ENCODE data around the gene SLC8B1.
A peak's percentile ranks its signal among the peaks of the same experiment; 100 is the strongest.

Gene SLC8B1

GRCh38 chr12:113334786-113335539, at the start of gene SLC8B1:
Gene SLC8B1 (minus strand): TSS chr12:113335109. CDS start chr12:113332878, 2,231 bp downstream.
- peak; percentile 87 for DNase-seq

DNA sequence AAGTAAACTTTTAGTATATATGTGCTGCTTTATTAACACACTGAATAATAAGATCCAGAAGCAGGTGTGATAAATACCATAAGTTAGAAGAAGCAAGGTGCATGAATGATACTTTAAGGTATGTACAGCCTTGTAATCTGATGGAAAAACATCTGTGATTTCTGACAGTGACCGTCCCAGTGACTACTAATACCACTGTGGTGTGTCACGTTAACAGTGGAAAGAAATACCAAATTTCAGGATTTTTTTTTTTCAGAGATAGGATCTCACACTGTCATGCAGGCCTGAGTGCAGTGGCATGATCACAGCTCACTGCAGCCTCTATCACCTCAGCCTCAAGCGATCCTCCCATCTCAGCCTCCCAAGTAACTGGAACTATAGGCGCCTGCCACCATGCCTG, 47.3 kb upstream of the SLC8B1 start:
- DNase-seq = no peak

GRCh38 chr12:113381220-113381619, 46.3 kb upstream of the SLC8B1 start:
- DNase-seq = no peak

GRCh38 chr12:113378291-113378690, 43.4 kb upstream of the SLC8B1 start:
- DNase-seq = no peak

- DNase-seq = no peak
Measured at GRCh38 chr12:113374823-113375428, 40.0 kb upstream of the SLC8B1 start.

- no peak for DNase-seq
Measured at GRCh38 chr12:113373969-113374368, 39.1 kb upstream of the SLC8B1 start.

DNA sequence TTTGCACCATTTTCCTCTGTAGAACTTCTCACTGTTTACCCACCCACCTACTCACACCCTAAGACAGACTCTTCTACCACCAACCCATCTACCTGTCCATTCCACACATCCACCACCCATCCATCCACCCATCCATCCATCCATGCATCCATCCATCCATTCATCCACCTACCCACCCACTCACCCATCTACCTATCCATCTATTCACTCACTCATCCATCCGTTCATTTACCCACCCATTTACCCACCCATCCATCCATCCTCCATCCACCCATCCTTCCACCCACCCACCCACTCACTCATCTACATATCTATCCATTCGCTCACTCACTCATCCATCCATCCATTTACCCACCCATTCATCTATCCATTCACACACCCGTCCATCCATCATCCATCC, 38.5 kb upstream of the SLC8B1 start:
- DNase-seq = no peak

- no peak for DNase-seq
Measured at GRCh38 chr12:113372371-113372770, 37.5 kb upstream of the SLC8B1 start.

GRCh38 chr12:113371808-113372207, 36.9 kb upstream of the SLC8B1 start:
- no peak for DNase-seq

GRCh38 chr12:113370923-113371682, 36.2 kb upstream of the SLC8B1 start:
- DNase-seq = no peak

DNA sequence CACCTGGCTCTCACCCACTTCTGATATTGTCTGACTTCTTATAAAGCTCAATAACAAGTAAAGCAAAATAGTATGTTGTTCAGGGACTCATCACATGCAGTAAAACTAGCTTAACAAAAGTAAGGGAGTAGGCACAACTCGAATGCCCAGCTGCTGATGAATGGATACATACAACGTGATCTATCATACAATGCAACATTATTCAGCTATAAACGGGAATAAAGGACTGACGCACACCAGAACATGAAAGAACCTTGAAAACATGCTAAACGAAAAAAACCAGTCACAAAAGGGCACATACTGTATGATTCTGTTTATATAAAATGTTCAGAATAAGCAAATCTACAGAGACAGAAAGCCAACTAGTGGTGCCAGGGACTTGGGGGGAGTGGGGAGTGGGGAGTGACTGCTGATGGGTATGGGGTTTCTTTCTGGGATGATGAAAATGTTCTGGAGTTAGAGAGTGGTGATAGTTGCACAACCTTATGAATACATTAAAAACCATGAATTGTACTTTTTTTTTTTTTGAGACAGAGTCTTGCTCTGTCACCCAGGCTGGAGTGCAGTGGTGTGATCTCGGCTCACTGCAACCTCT, 34.6 kb upstream of the SLC8B1 start:
- no peak for DNase-seq

DNA sequence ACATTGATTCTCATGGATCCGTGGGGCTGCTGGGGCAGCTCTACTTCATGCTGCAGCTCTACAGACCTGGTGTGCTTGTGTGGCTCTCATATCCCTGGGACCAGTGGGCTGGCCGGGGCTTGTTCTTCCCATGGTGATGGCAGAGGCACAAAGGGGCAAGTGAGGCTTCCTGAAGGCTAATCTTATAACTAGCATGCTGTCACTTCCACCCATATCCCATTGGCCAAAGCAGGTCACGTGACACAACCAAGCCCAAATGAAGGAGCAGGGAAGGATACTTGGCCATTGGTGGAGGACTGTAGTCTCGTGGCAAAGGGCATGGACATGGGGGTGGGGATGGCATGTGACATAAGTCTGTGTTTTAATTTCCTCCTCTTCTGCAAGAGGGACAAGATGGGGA, 33.4 kb upstream of the SLC8B1 start:
- DNase-seq = no peak

DNA sequence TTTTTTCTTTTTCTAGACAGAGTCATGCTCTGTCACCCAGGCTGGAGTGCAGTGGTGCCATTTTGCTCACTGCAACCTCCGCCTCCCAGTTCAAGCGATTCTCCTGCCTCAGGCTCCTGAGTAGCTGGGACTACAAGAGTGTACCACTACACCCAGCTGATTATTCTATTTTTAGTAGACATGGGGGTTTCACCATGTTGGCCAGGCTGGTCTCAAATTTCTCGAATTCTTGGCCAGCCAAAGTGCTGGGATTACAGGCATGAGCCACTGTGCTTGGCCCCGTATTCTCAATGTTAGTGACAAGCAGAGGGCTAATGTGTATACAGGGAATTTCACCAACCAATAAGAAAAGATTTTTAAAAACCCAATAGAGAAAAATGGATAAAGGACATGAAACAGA, 31.9 kb upstream of the SLC8B1 start:
- DNase-seq = no peak

DNA sequence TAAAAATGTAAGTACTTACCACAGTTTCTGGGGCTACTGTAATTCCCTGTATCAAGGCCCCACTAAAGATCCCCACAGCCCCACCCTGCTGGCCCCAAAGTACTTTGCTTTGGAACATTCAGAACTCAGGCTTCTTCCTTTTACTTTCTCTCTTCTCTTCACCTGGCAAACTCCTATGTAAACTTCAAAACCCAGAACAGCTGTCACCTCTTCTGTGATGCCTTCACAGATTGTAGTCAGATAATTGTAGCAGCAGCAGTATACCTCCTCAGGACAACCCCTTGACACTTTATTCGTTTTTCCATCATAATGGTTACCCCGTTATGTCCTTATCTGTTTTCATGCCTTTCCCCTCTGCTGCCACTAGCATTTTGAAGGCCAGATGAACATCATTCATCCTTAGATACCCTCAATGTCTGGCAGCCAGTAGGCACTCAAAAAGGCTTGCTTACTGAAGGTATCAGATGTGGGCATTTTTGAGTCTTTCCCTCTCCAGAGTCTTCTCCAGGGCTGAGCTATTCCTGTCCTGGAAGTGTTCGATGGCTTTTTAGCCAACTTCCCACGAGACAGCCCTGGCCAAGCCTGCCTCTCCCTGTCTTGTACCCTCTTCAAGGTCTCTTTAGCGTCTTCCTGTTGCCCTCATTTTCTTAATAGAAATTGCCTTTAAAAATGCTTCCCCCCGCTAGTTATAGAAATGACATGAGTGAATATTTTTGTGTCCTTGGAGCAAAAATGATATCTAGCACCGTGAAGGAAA, 30.9 kb upstream of the SLC8B1 start:
- DNase-seq = no peak

- no peak for DNase-seq
Measured at GRCh38 chr12:113364698-113365097, 29.8 kb upstream of the SLC8B1 start.

- no peak for DNase-seq
Measured at GRCh38 chr12:113361574-113362370, 26.9 kb upstream of the SLC8B1 start.

DNA sequence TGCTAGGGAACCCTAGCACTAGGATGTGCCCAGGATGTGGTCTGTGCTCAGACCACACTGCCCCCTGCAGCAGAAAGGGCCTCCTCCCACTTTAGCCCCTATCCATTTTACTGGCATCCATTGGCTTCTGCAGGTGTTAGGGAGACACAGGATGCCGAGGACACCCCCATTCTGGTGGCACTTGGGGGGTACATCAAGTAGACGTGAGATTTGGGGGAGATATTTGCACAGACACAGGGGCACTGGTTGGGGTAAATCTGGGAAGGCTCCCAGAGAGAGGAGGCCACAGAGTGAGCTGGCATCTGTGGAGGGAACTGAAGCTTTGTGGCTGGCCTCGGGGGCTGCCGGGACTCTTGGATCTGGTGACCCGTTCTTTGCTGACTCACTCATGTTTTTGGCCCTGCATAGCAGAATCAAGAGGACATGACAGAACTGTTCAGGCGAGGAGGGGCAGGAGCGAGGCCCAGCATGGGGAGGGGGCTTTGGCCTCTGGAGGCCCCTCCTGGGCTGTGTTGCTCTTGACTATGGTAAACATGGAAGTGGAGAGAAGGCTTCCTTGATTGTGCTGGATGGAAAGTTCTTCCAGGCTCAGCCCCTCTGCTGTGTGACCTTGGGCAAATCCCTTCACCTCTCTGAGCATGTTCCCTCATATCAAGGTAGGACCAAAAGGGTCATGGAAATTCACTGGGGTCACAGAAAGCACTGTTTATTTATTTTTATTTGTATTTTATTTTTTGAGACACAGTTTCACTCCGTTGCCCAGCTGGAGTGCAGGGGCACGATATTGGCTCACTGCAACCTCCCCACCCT, 25.2 kb upstream of the SLC8B1 start:
- no peak for DNase-seq

DNA sequence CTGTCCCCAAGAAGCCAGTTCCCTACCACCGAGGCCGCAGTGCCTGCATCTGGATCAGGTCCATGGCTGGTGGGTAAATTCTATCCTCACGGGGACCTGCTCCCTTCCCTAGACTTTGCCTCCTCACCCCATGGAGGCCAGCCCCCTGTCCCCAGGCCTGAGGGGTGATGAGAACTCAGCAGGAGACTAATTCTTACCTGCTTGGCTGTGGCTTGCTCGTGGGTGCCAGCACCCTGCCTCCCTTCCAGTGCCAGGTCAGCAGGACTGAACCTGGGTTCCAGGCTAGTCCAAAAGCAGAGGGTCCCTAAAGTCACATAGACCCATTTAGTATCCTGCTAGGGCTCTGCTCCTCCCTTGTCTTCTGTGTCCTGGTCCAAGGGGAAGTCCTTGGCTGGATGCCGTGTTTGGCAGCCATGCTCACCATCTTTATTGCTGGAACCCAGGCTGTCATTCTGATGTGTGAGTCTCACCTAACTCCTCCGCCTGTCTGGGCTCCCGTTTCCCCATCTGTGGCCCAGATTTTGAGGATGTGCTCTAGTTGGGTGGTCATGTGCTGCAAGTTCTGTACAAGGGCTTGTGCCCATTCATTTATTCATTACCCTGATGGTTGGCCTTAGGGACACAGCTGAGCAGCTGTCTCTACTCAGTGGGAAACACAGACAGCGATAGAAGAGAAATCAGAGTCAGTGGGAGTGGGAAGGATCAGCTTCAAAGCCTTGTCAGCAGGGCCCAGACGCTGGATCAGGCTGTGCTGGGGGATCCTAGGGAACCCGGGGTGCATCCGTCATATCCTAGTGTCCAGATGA, 24.4 kb upstream of the SLC8B1 start:
- DNase-seq = no peak

GRCh38 chr12:113358381-113359132, 23.6 kb upstream of the SLC8B1 start, which contains the start of gene PLBD2:
Gene PLBD2 (plus strand): TSS chr12:113358587. CDS start chr12:113358601, 14 bp downstream.
- DNase-seq = peak; percentile 92
